K562 (cell line): ENCODE data around the gene PRDX2. TPM values are rescaled to one million over a fixed set of nuclear protein-coding genes. Genes with fewer than 3 reads are reported as not detected.

ENCODE experiments used
- BRD9 ChIP-seq: fragments of 450-650 bp; IDR thresholded peaks from 2 replicates; pipeline ENCODE4 v1.6.1; 2018; ENCODE audit warnings: low read depth; ENCODE audit not compliant: partially characterized antibody
- EWSR1 ChIP-seq: fragments of 450-650 bp; IDR thresholded peaks from 2 replicates; pipeline ENCODE4 v1.6.1; 2018; ENCODE audit warnings: borderline replicate concordance, mild to moderate bottlenecking, low read depth, moderate library complexity; ENCODE audit not compliant: partially characterized antibody
- HDAC1 ChIP-seq, 2 experiments: fragments of 450-650 bp; IDR thresholded peaks; 2 replicates each; pipeline ENCODE4 v1.6.1; 2016 to 2017; ENCODE audit warnings: inconsistent platforms in 1 of 2, mild to moderate bottlenecking in 1 of 2, moderate library complexity in 1 of 2
- MTA2 ChIP-seq: fragments of 450-650 bp; IDR thresholded peaks from 2 replicates; pipeline ENCODE4 v1.6.1; 2016; ENCODE audit warnings: low read depth
- POLR2AphosphoS2 ChIP-seq: IDR thresholded peaks from 2 replicates; pipeline ENCODE4 v1.6.1; 2012; ENCODE audit warnings: low read length, improper control_type of control experiment
- SMAD1 ChIP-seq: fragments of 150-350 bp; IDR thresholded peaks from 2 replicates; pipeline ENCODE4 v1.6.1; 2014; ENCODE audit warnings: low read length, low read depth; ENCODE audit not compliant: partially characterized antibody
- TCF7L2 ChIP-seq: fragments of 150-350 bp; IDR thresholded peaks from 2 replicates; pipeline ENCODE4 v1.6.1; 2016; ENCODE audit warnings: low read depth, mild to moderate bottlenecking, low read length, moderate library complexity
- ZNF668 ChIP-seq: fragments of 250-450 bp; sonication (Bioruptor Pico); IDR thresholded peaks from 2 replicates; pipeline ENCODE4 v1.8.0; 2022; ENCODE audit warnings: mild to moderate bottlenecking, inconsistent platforms
- ZNF778 ChIP-seq: fragments of 450-650 bp; formaldehyde crosslinking; IDR thresholded peaks from 2 replicates; pipeline ENCODE4 v1.4.0; 2020; ENCODE audit warnings: mild to moderate bottlenecking, moderate library complexity
- polyA plus RNA-seq, 8 experiments: library from polyadenylated mRNA; depleted of rRNA in 4 of 8; stranded (reverse) in 5 of 8; unstranded in 3 of 8; fragments of >200 nt; fragmentation: Nextera tagmentation in 2 of 8; fragmentation: Illumina TruSeq in 1 of 8; extraction: Ambion mirVana in 2 of 8; extraction: Trizol in 1 of 8; gene quantifications; 2 replicates each; pipeline versions ENCODE4 v1.2.1 to v1.2.3, GENCODE V29; 2011 to 2014; ENCODE audit warnings: inconsistent platforms in 1 of 8, missing spikeins in 1 of 8
- total RNA-seq, 7 experiments: library from RNA; depleted of rRNA in 6 of 7; stranded (reverse); fragments of >200 nt in 6 of 7; fragmentation: Illumina TruSeq in 2 of 7; extraction: Trizol in 2 of 7; gene quantifications; 2 replicates each; pipeline versions ENCODE4 v1.2.1 to v1.2.3, GENCODE V29; 2011 to 2021; ENCODE audit warnings: low replicate concordance in 1 of 7
- TF ChIP-seq, protein P1 (sequence below), 2 experiments: fragments of 450-650 bp; formaldehyde crosslinking in 1 of 2; IDR thresholded peaks; 2 replicates each; pipeline versions ENCODE4 v1.4.0 to v1.6.1; 2014 to 2020; ENCODE audit warnings: mild to moderate bottlenecking in 2 of 2, borderline replicate concordance in 1 of 2, low read depth in 1 of 2
- TF ChIP-seq, protein P2 (sequence below): fragments of 450-650 bp; formaldehyde crosslinking; IDR thresholded peaks from 2 replicates; pipeline ENCODE4 v1.4.0; 2020; ENCODE audit warnings: mild to moderate bottlenecking, moderate library complexity
- TF ChIP-seq, protein P3 (sequence below): IDR thresholded peaks from 2 replicates; pipeline ENCODE4 v1.6.1; 2014; ENCODE audit warnings: antibody characterized with exemption
- TF ChIP-seq, protein P4 (sequence below): fragments of 450-650 bp; IDR thresholded peaks from 2 replicates; pipeline ENCODE4 v1.7.1; 2018; ENCODE audit warnings: mild to moderate bottlenecking, low read depth; ENCODE audit not compliant: partially characterized antibody

Gene PRDX2
- total and polyA plus RNA-seq, 9 of the 15 experiments (the other 6 are each of a cell fraction or from before 2014, with no cell fraction given) = 206 to 1,183 (median 415) TPM

DNA sequence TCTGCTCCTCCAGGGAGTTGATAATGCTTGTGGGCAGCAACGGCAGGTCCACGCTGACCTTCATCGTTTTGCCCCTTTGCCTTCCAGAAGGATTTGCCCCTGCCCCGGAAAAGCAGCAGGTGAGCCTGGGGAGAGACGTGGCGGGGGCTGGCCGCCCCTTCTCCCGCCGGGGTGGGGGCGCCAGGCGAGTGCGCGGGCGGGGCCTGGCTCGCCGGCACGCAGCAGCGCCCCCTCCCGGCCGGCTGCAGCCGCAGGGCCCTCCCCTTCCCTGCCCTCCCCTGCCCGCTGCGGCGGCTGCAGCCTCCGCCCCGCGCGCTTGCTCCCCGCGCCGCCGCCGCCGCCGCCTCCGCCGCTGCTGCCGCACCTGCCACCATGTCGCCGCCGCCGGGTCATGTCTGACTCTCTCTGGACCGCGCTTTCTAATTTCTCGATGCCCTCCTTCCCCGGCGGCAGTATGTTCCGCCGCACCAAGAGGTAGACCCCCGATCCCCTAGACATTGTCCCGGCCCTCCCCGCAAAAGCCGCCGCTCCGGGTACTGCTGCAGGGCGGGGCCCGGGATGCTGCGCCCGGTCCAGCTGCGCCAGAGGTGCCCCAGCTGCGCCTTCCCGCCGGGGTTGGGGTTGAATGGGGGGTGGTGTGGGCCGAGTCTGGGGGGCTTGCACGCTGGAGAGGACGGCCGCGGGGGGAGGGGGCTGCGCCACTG lies 36.7 kb upstream of the PRDX2 start, which contains the start of gene MAST1 (continued):
- TF ChIP-seq, protein P1, sequence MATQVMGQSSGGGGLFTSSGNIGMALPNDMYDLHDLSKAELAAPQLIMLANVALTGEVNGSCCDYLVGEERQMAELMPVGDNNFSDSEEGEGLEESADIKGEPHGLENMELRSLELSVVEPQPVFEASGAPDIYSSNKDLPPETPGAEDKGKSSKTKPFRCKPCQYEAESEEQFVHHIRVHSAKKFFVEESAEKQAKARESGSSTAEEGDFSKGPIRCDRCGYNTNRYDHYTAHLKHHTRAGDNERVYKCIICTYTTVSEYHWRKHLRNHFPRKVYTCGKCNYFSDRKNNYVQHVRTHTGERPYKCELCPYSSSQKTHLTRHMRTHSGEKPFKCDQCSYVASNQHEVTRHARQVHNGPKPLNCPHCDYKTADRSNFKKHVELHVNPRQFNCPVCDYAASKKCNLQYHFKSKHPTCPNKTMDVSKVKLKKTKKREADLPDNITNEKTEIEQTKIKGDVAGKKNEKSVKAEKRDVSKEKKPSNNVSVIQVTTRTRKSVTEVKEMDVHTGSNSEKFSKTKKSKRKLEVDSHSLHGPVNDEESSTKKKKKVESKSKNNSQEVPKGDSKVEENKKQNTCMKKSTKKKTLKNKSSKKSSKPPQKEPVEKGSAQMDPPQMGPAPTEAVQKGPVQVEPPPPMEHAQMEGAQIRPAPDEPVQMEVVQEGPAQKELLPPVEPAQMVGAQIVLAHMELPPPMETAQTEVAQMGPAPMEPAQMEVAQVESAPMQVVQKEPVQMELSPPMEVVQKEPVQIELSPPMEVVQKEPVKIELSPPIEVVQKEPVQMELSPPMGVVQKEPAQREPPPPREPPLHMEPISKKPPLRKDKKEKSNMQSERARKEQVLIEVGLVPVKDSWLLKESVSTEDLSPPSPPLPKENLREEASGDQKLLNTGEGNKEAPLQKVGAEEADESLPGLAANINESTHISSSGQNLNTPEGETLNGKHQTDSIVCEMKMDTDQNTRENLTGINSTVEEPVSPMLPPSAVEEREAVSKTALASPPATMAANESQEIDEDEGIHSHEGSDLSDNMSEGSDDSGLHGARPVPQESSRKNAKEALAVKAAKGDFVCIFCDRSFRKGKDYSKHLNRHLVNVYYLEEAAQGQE (IDR thresholded peaks at IDR 0.05; ENCODE audit: borderline replicate concordance) = peak; percentile 29; the same call in 1 of the 2 replicates
- TF ChIP-seq, protein P1 (CRISPR knock-in tag; IDR thresholded peaks at IDR 0.05; ENCODE audit: low read depth) = 0 out of 2 replicates have a peak, but pooled peaks have one; percentile 47
- TF ChIP-seq EWSR1 = no peak
- TF ChIP-seq HDAC1 (IDR thresholded peaks at IDR 0.05) = no peak; a peak in 1 of 4 replicates
- TF ChIP-seq, protein P2, sequence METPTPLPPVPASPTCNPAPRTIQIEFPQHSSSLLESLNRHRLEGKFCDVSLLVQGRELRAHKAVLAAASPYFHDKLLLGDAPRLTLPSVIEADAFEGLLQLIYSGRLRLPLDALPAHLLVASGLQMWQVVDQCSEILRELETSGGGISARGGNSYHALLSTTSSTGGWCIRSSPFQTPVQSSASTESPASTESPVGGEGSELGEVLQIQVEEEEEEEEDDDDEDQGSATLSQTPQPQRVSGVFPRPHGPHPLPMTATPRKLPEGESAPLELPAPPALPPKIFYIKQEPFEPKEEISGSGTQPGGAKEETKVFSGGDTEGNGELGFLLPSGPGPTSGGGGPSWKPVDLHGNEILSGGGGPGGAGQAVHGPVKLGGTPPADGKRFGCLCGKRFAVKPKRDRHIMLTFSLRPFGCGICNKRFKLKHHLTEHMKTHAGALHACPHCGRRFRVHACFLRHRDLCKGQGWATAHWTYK = no peak
- TF ChIP-seq POLR2AphosphoS2 = no peak
- TF ChIP-seq, protein P3, sequence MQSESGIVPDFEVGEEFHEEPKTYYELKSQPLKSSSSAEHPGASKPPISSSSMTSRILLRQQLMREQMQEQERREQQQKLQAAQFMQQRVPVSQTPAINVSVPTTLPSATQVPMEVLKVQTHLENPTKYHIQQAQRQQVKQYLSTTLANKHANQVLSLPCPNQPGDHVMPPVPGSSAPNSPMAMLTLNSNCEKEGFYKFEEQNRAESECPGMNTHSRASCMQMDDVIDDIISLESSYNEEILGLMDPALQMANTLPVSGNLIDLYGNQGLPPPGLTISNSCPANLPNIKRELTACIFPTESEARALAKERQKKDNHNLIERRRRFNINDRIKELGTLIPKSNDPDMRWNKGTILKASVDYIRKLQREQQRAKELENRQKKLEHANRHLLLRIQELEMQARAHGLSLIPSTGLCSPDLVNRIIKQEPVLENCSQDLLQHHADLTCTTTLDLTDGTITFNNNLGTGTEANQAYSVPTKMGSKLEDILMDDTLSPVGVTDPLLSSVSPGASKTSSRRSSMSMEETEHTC = no peak
- no peak for TF ChIP-seq TCF7L2
- no peak for TF ChIP-seq MTA2
- TF ChIP-seq ZNF668 (CRISPR knock-in tag) = no peak
- TF ChIP-seq, protein P4, sequence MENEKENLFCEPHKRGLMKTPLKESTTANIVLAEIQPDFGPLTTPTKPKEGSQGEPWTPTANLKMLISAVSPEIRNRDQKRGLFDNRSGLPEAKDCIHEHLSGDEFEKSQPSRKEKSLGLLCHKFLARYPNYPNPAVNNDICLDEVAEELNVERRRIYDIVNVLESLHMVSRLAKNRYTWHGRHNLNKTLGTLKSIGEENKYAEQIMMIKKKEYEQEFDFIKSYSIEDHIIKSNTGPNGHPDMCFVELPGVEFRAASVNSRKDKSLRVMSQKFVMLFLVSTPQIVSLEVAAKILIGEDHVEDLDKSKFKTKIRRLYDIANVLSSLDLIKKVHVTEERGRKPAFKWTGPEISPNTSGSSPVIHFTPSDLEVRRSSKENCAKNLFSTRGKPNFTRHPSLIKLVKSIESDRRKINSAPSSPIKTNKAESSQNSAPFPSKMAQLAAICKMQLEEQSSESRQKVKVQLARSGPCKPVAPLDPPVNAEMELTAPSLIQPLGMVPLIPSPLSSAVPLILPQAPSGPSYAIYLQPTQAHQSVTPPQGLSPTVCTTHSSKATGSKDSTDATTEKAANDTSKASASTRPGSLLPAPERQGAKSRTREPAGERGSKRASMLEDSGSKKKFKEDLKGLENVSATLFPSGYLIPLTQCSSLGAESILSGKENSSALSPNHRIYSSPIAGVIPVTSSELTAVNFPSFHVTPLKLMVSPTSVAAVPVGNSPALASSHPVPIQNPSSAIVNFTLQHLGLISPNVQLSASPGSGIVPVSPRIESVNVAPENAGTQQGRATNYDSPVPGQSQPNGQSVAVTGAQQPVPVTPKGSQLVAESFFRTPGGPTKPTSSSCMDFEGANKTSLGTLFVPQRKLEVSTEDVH = no peak
- no peak for TF ChIP-seq SMAD1
- no peak for TF ChIP-seq ZNF778 (CRISPR knock-in tag)
- TF ChIP-seq BRD9 = no peak
